K562 (cell line): ENCODE measurements around the gene BCAS4. TPM values are rescaled to one million over a fixed set of nuclear protein-coding genes. Genes with fewer than 3 reads are reported as not detected.
"Not testable (repeated sequence)": the region's sequence is repeated elsewhere in the genome, so short reads cannot be mapped to it uniquely, and the experiment has no call there.

Experiments used
- CBFA2T3 ChIP-seq: fragments of 450-650 bp; IDR thresholded peaks from 2 replicates; pipeline ENCODE4 v1.6.1; 2017
- CTBP1 ChIP-seq: fragments of 450-650 bp; IDR thresholded peaks from 2 replicates; pipeline ENCODE4 v1.6.1; 2016; ENCODE audit warnings: borderline replicate concordance
- FOXK2 ChIP-seq, 2 experiments: fragments of 450-650 bp; IDR thresholded peaks in 1 of 2; conservative IDR thresholded peaks in 1 of 2; 2 replicates each; pipeline ENCODE4 v1.6.1; 2016; ENCODE audit warnings: low read depth in 2 of 2, mild to moderate bottlenecking in 1 of 2
- GATAD2A ChIP-seq: fragments of 450-650 bp; IDR thresholded peaks from 2 replicates; pipeline ENCODE4 v1.6.1; 2017
- HBP1 ChIP-seq: fragments of 450-650 bp; formaldehyde crosslinking; IDR thresholded peaks from 2 replicates; pipeline ENCODE4 v1.4.0; 2022; ENCODE audit warnings: missing genetic modification characterization
- HLTF ChIP-seq: fragments of 450-650 bp; IDR thresholded peaks from 2 replicates; pipeline ENCODE4 v1.6.1; 2016
- KDM1A ChIP-seq, 2 experiments: fragments of 450-650 bp; IDR thresholded peaks; 2 replicates each; pipeline ENCODE4 v1.6.1; 2016; ENCODE audit warnings: mild to moderate bottlenecking in 2 of 2
- MLLT1 ChIP-seq, 2 experiments: fragments of 450-650 bp; IDR thresholded peaks; 2 replicates each; pipeline ENCODE4 v1.6.1; 2016
- NBN ChIP-seq: fragments of 450-650 bp; IDR thresholded peaks from 2 replicates; pipeline ENCODE4 v1.6.1; 2016; ENCODE audit warnings: low read depth, mild to moderate bottlenecking
- PHF8 ChIP-seq: fragments of 200-600 bp; sonication (generic); IDR thresholded peaks from 2 replicates; pipeline ENCODE4 v1.6.1; 2012; ENCODE audit warnings: mixed run types, mild to moderate bottlenecking, inconsistent platforms, low read length, moderate library complexity, borderline replicate concordance
- TRIM25 ChIP-seq: fragments of 450-650 bp; IDR thresholded peaks from 2 replicates; pipeline ENCODE4 v1.7.0; 2016; ENCODE audit warnings: borderline replicate concordance
- ZBTB40 ChIP-seq, 2 experiments: fragments of 450-650 bp in 1 of 2; sonication (generic) in 1 of 2; formaldehyde crosslinking in 1 of 2; IDR thresholded peaks; 2 replicates each; pipeline versions ENCODE4 v1.7.1 to v1.9.0; 2016 to 2022; ENCODE audit warnings: inconsistent platforms in 1 of 2, mild to moderate bottlenecking in 1 of 2, missing genetic modification reagents in 1 of 2
- polyA plus RNA-seq, 8 experiments: library from polyadenylated mRNA; depleted of rRNA in 4 of 8; stranded (reverse) in 5 of 8; unstranded in 3 of 8; fragments of >200 nt; fragmentation: Nextera tagmentation in 2 of 8; fragmentation: Illumina TruSeq in 1 of 8; extraction: Ambion mirVana in 2 of 8; extraction: Trizol in 1 of 8; gene quantifications; 2 replicates each; pipeline versions ENCODE4 v1.2.1 to v1.2.3, GENCODE V29; 2011 to 2014; ENCODE audit warnings: inconsistent platforms in 1 of 8, missing spikeins in 1 of 8
- total RNA-seq, 7 experiments: library from RNA; depleted of rRNA in 6 of 7; stranded (reverse); fragments of >200 nt in 6 of 7; fragmentation: Illumina TruSeq in 2 of 7; extraction: Trizol in 2 of 7; gene quantifications; 2 replicates each; pipeline versions ENCODE4 v1.2.1 to v1.2.3, GENCODE V29; 2011 to 2021; ENCODE audit warnings: low replicate concordance in 1 of 7

The BCAS4 gene
- total and polyA plus RNA-seq, 9 of the 15 experiments (the other 6 are each of a cell fraction or from before 2014, with no cell fraction given): 0.15 to 2.3 (median 0.47) TPM

- TF ChIP-seq ZBTB40 (IDR thresholded peaks at IDR 0.05) (0 out of 2 replicates have a peak, but pooled peaks have one; percentile 29), HBP1 (peak; percentile 83; the same call in 1 of the 2 replicates), KDM1A (IDR thresholded peaks at IDR 0.05) (peak; percentile 50 to 74; a peak in 3 of 4 replicates), TRIM25 (0 out of 2 replicates have a peak, but pooled peaks have one; percentile 51), MLLT1 (IDR thresholded peaks at IDR 0.05) (peak; percentile 17 to 67; a peak in 1 of 4 replicates), HLTF (peak; percentile 60; the same call in 1 of the 2 replicates), FOXK2 (conservative IDR thresholded peaks at IDR 0.05 in 1 of 2, IDR thresholded peaks at IDR 0.05 in 1 of 2; ENCODE audit: low read depth in 2 of 2) (peak; percentile 31 to 56; a peak in 2 of 4 replicates), GATAD2A (0 out of 2 replicates have a peak, but pooled peaks have one; percentile 23), CTBP1 (0 out of 2 replicates have a peak, but pooled peaks have one; percentile 23), PHF8 (peak; percentile 19; the same call in 1 of the 2 replicates), NBN (peak; percentile 77; the same call in 1 of the 2 replicates), CBFA2T3 (peak; percentile 70)
- TF ChIP-seq ZBTB40 (CRISPR knock-in tag; IDR thresholded peaks at IDR 0.05): not testable (repeated sequence)
These were observed 27.7 kb upstream of the BCAS4 start (continued) for GRCh38 chr20:50766955-50767809.
